Astrocyte of the cerebellum (primary cell): ENCODE measurements around the gene UNC79.

Source experiments
- DNase-seq: peaks from one replicate; pipeline ENCODE4 v3.0.0-alpha.2; 2011; ENCODE audit warnings: low read depth
- H3K4me3 ChIP-seq: 2 replicates; pipeline ENCODE4 v1.5.1; 2011; ENCODE audit warnings: mild to moderate bottlenecking, low read depth, low read length, moderate library complexity
- CTCF ChIP-seq: IDR thresholded peaks from 2 replicates; pipeline ENCODE4 v1.5.1; 2012; ENCODE audit warnings: low read length, low read depth, moderate library complexity, mild to moderate bottlenecking; ENCODE audit errors: missing control alignments
- in situ Hi-C: cut with HindIII; loops from 2 replicates; pipeline ENCODE4 v1.10.0; 2017; ENCODE audit warnings: low sequenced_read_pairs

The UNC79 gene

DNA sequence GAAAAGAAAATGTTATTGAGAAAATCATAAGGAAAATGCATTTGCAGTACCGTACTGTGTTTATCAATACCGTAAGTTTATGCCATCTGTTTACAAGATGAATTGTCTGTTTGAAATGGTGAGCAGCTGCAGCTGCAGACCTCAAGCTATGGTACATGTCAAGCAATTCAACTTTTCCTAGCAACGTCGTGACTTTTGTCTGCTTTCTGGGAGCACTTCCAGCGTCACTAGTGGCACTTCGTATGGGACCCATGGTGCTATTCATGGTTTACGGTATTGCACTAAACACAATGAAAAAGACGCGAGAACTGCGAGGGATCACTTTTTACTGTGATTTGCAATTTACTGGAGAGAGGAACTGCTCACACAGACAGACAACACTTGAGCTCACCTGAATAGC, 160.8 kb downstream of the UNC79 start:
- no peak overlapping the region for H3K4me3 ChIP-seq
- no peak for DNase-seq
- TF ChIP-seq CTCF = no peak
- in situ Hi-C loops = no loop called here

DNA sequence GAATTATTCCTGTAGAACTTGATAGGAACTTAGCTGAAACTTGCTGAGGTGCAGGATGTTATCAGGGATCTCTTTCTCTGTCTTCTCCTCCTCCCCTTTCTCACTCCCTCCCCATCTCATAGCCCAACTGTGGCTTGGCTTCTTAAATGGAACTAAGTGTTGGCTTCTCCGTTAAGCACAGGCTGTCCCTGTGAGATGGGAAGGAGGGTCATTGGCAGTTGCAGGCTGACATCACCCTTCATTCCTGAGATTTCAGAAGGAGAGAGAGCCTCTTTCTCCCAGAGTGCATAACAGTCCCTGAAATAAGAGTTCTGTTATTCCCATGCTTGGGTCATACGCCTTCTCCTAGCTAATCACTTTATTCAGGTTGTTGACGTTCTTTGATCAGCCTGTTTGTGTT, 162.0 kb downstream of the UNC79 start:
- H3K4me3 ChIP-seq = no peak overlapping the region
- TF ChIP-seq CTCF = no peak
- in situ Hi-C loops = no loop called here
- no peak for DNase-seq

DNA sequence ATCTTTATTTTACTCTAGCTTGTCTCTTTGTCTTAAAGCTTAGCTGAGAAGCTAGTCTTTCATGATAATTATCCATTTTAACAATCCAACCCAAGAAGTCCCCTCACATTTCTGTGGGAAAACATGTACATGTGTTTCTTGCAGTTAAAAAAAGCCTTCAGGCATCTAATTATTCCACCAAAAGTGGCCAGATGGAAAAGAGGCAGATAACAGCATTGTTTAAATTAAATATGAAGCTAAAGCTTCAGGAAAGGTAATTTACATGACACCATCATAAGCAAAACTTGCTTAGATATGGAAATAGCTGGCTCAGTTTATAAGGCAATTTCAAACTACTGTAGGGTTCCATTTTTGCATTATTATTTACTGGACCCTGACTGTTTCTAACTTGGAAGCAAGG, 175.4 kb downstream of the UNC79 start:
- H3K4me3 ChIP-seq = no peak overlapping the region
- TF ChIP-seq CTCF = no peak
- no peak for DNase-seq
- in situ Hi-C loops = no loop called here

- no peak overlapping the region for H3K4me3 ChIP-seq
- in situ Hi-C loops = no loop called here
- peak; percentile 36 for DNase-seq
- TF ChIP-seq CTCF = peak; percentile 65
Observed at GRCh38 chr14:93619176-93619793, 188.5 kb downstream of the UNC79 start.

DNA sequence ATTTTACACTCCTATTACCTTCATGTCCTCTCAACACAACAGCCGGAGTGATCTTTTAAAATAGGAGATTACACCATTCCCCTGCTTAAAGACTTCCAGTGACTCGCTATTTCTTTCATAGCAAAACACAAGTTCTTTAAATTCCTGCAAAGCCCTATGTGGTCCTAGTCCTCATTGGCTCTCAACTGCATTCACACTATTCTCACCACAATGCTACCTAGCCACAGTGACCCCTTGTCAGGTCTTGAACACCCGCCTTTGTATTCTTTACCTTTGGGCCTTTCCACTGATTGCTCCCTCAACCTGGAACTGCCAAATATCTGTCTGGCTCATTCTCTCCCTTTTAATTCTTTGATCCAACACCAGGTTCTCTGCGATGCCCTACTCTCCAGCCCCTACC, 197.3 kb downstream of the UNC79 start:
- no peak overlapping the region for H3K4me3 ChIP-seq
- no peak for DNase-seq
- TF ChIP-seq CTCF = no peak
- in situ Hi-C loops = loop anchor here (5.0 kb wide), 1 partner anchor 34 kb away; no protein-coding TSS in a partner anchor

GRCh38 chr14:93629643-93630042, 198.9 kb downstream of the UNC79 start:
- in situ Hi-C loops = loop anchor here (5.0 kb wide), 1 partner anchor 33 kb away; no protein-coding TSS in a partner anchor
- H3K4me3 ChIP-seq = no peak overlapping the region
- DNase-seq = no peak
- TF ChIP-seq CTCF = no peak

- in situ Hi-C loops = no loop called here
- TF ChIP-seq CTCF = no peak
- DNase-seq = no peak
- no peak overlapping the region for H3K4me3 ChIP-seq
Observed at GRCh38 chr14:93638790-93639189, 208.1 kb downstream of the UNC79 start.
